Measurements from ENCODE around the gene DPM2.
A peak's percentile ranks its signal among the peaks of the same experiment; 100 is the strongest.

DPM2 gene

GRCh38 chr9:127953768-127954505, 16.3 kb upstream of the DPM2 start:
- peak; percentile 53 for DNase-seq

GRCh38 chr9:127953154-127953553, 15.5 kb upstream of the DPM2 start:
- DNase-seq, result no peak

- no peak for DNase-seq
These were observed 13.0 kb upstream of the DPM2 start for GRCh38 chr9:127950513-127951289.

GRCh38 chr9:127949827-127950512, 12.3 kb upstream of the DPM2 start:
- DNase-seq, result no peak

- DNase-seq, result no peak
These were observed 10.4 kb upstream of the DPM2 start for GRCh38 chr9:127947841-127948710.

- DNase-seq, result no peak
These were observed 9.1 kb upstream of the DPM2 start for GRCh38 chr9:127946728-127947127.

- no peak for DNase-seq
These were observed 8.3 kb upstream of the DPM2 start for GRCh38 chr9:127945942-127946341.

GRCh38 chr9:127945338-127945737, 7.7 kb upstream of the DPM2 start:
- DNase-seq, result no peak

GRCh38 chr9:127944586-127945218, 7.0 kb upstream of the DPM2 start:
- no peak for DNase-seq

GRCh38 chr9:127943731-127944144, 6.1 kb upstream of the DPM2 start:
- peak; percentile 86 for DNase-seq

GRCh38 chr9:127943011-127943662, 5.5 kb upstream of the DPM2 start:
- DNase-seq, result no peak

GRCh38 chr9:127942216-127943010, 4.8 kb upstream of the DPM2 start:
- peak; percentile 75 for DNase-seq

- no peak for DNase-seq
These were observed 4.2 kb upstream of the DPM2 start for GRCh38 chr9:127941961-127942215.

GRCh38 chr9:127941062-127941960, 3.7 kb upstream of the DPM2 start:
- DNase-seq, result no peak

- no peak for DNase-seq
These were observed 2.9 kb upstream of the DPM2 start for GRCh38 chr9:127940593-127940992.

- no peak for DNase-seq
These were observed 640 bp upstream of the DPM2 start for GRCh38 chr9:127938298-127938690.

- no peak for DNase-seq
These were observed 632 bp downstream of the DPM2 start for GRCh38 chr9:127937056-127937387.

GRCh38 chr9:127936347-127936852, 1.3 kb downstream of the DPM2 start:
- no peak for DNase-seq

GRCh38 chr9:127935765-127936221, 1.9 kb downstream of the DPM2 start:
- DNase-seq, result no peak

- no peak for DNase-seq
These were observed 2.7 kb downstream of the DPM2 start for GRCh38 chr9:127934986-127935385.

Data from activated CD4-positive, alpha-beta T cell treated with anti-CD3 and anti-CD28 coated beads, Interleukin-10, Interleukin-2, amounts not matched to agents 100 ng/mL and 50 ng/mL, durations not matched to agents 16 hours and 8 hours (primary cell).